Panc1 (cell line): ENCODE results near the gene KCNQ2.

Source experiments
- TF ChIP-seq, protein P1 (sequence below): fragments of 450-650 bp; IDR thresholded peaks from 2 replicates; pipeline ENCODE4 v1.5.1; 2017; ENCODE audit warnings: mild to moderate bottlenecking
- TF ChIP-seq, protein P2 (sequence below), 2 experiments: IDR thresholded peaks; 2 replicates each; pipeline ENCODE4 v1.6.1; 2011 to 2012; ENCODE audit warnings: low read depth in 2 of 2, control low read depth in 1 of 2, low read length in 1 of 2, mild to moderate bottlenecking in 1 of 2, moderate library complexity in 1 of 2; ENCODE audit not compliant: insufficient read depth in 1 of 2

DNA sequence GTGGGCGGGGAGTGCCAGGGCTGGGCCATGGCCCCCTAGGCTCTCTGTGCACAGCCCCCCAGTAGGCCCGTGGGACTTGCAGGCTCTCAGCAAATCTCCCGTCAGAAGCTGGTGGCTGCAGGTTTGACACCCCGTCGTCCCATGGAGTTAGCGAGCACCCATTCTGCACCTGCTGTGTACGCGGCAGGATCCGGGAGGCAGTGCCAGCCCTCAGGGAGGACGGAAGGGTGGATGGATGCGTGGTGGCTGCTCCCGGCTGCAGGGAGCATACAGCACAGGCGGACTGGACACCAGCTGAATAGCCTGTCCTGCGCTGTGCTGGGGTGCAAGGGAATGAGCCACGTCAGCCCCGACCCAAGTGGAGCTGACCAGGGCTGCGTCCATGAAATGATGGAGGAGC is 78.9 kb downstream of the KCNQ2 start:
- TF ChIP-seq, protein P1, sequence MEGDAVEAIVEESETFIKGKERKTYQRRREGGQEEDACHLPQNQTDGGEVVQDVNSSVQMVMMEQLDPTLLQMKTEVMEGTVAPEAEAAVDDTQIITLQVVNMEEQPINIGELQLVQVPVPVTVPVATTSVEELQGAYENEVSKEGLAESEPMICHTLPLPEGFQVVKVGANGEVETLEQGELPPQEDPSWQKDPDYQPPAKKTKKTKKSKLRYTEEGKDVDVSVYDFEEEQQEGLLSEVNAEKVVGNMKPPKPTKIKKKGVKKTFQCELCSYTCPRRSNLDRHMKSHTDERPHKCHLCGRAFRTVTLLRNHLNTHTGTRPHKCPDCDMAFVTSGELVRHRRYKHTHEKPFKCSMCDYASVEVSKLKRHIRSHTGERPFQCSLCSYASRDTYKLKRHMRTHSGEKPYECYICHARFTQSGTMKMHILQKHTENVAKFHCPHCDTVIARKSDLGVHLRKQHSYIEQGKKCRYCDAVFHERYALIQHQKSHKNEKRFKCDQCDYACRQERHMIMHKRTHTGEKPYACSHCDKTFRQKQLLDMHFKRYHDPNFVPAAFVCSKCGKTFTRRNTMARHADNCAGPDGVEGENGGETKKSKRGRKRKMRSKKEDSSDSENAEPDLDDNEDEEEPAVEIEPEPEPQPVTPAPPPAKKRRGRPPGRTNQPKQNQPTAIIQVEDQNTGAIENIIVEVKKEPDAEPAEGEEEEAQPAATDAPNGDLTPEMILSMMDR, result no peak
- TF ChIP-seq, protein P2, sequence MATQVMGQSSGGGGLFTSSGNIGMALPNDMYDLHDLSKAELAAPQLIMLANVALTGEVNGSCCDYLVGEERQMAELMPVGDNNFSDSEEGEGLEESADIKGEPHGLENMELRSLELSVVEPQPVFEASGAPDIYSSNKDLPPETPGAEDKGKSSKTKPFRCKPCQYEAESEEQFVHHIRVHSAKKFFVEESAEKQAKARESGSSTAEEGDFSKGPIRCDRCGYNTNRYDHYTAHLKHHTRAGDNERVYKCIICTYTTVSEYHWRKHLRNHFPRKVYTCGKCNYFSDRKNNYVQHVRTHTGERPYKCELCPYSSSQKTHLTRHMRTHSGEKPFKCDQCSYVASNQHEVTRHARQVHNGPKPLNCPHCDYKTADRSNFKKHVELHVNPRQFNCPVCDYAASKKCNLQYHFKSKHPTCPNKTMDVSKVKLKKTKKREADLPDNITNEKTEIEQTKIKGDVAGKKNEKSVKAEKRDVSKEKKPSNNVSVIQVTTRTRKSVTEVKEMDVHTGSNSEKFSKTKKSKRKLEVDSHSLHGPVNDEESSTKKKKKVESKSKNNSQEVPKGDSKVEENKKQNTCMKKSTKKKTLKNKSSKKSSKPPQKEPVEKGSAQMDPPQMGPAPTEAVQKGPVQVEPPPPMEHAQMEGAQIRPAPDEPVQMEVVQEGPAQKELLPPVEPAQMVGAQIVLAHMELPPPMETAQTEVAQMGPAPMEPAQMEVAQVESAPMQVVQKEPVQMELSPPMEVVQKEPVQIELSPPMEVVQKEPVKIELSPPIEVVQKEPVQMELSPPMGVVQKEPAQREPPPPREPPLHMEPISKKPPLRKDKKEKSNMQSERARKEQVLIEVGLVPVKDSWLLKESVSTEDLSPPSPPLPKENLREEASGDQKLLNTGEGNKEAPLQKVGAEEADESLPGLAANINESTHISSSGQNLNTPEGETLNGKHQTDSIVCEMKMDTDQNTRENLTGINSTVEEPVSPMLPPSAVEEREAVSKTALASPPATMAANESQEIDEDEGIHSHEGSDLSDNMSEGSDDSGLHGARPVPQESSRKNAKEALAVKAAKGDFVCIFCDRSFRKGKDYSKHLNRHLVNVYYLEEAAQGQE (IDR thresholded peaks at IDR 0.05; ENCODE audit: insufficient read depth in 1 of 2, low read depth in 2 of 2, low read length in 1 of 2), result no peak
